HFFc6 (cell line): ENCODE data around the gene ELMO2. TPM values are rescaled to one million over a fixed set of nuclear protein-coding genes. Genes with fewer than 3 reads are reported as not detected.

Experiments
- DNase-seq: peaks from one replicate; pipeline ENCODE4 v3.0.0-alpha.2; 2018
- H3K27ac Mint-ChIP-seq: 2 replicates; pipeline ENCODE4 v1.8.0; 2020; ENCODE audit warnings: mild to moderate bottlenecking, mixed read lengths
- H3K27me3 Mint-ChIP-seq: 2 replicates; pipeline ENCODE4 v1.8.0; 2021; ENCODE audit warnings: mild to moderate bottlenecking, moderate library complexity, mixed read lengths; ENCODE audit not compliant: insufficient read depth
- H3K36me3 Mint-ChIP-seq: 2 replicates; pipeline ENCODE4 v1.8.0; 2021; ENCODE audit warnings: low read depth, mixed read lengths
- H3K4me1 Mint-ChIP-seq: 2 replicates; pipeline ENCODE4 v1.8.0; 2020; ENCODE audit warnings: low read depth, mixed read lengths
- H3K4me3 Mint-ChIP-seq: 2 replicates; pipeline ENCODE4 v1.8.0; 2020; ENCODE audit warnings: mild to moderate bottlenecking, moderate library complexity, mixed read lengths
- H3K9me3 Mint-ChIP-seq: 2 replicates; pipeline ENCODE4 v1.8.0; 2020; ENCODE audit warnings: mild to moderate bottlenecking, mixed read lengths
- CTCF ChIP-seq: fragments of 200-600 bp; sonication (generic); IDR thresholded peaks from 2 replicates; pipeline ENCODE4 v1.5.0; 2021; ENCODE audit warnings: antibody characterized with exemption, mild to moderate bottlenecking
- total RNA-seq, 6 experiments: library from RNA; stranded (reverse); fragmentation: NEBNext Ultra II Directional; extraction: Animal tissue kit (Norgen Biotek cat#: 25700); gene quantifications; 2 replicates in 1 of 6; 3 replicates in 5 of 6; pipeline ENCODE4 v1.2.3, GENCODE V29; 2021

The ELMO2 gene
- total RNA-seq, 6 experiments from 2014 or later: 39.3 to 48.0 (median 44.3) TPM

- Mint-ChIP-seq H3K4me3 (no peak overlapping the region), H3K36me3 (no peaks in the 10 kb centered on the region), H3K27me3 (peaks cover 28% of the 10 kb centered on the region), H3K4me1 (no peaks in the 10 kb centered on the region), H3K27ac (no peak overlapping the region), H3K9me3 (no peaks in the 10 kb centered on the region)
- DNase-seq: no peak
- no peak for TF ChIP-seq CTCF
Observed at GRCh38 chr20:46435146-46435545, 28.7 kb upstream of the ELMO2 start.

- H3K27me3 Mint-ChIP-seq: peaks cover 25% of the 10 kb centered on the region
- H3K27ac Mint-ChIP-seq: no peak overlapping the region
- H3K4me3 Mint-ChIP-seq: no peak overlapping the region
- H3K9me3 Mint-ChIP-seq: no peaks in the 10 kb centered on the region
- no peak for DNase-seq
- no peak for TF ChIP-seq CTCF
- H3K4me1 Mint-ChIP-seq: no peaks in the 10 kb centered on the region
- H3K36me3 Mint-ChIP-seq: no peaks in the 10 kb centered on the region
Observed at GRCh38 chr20:46434597-46434996, 28.2 kb upstream of the ELMO2 start.

GRCh38 chr20:46433051-46433450, 26.6 kb upstream of the ELMO2 start:
- H3K4me3 Mint-ChIP-seq: no peak overlapping the region
- TF ChIP-seq CTCF: no peak
- H3K27me3 Mint-ChIP-seq: peaks cover 20% of the 10 kb centered on the region
- H3K36me3 Mint-ChIP-seq: no peaks in the 10 kb centered on the region
- H3K9me3 Mint-ChIP-seq: no peaks in the 10 kb centered on the region
- DNase-seq: no peak
- H3K27ac Mint-ChIP-seq: no peak overlapping the region
- H3K4me1 Mint-ChIP-seq: no peaks in the 10 kb centered on the region

- no peak for DNase-seq
- no peak for TF ChIP-seq CTCF
- Mint-ChIP-seq H3K4me3 (no peak overlapping the region), H3K4me1 (no peaks in the 10 kb centered on the region), H3K9me3 (no peaks in the 10 kb centered on the region), H3K27me3 (peaks cover 14% of the 10 kb centered on the region), H3K36me3 (no peaks in the 10 kb centered on the region), H3K27ac (no peak overlapping the region)
Observed at GRCh38 chr20:46430921-46431712, 24.7 kb upstream of the ELMO2 start.

- no peak for DNase-seq
- Mint-ChIP-seq H3K4me1 (no peaks in the 10 kb centered on the region), H3K4me3 (no peak overlapping the region), H3K27ac (no peak overlapping the region), H3K9me3 (no peaks in the 10 kb centered on the region), H3K36me3 (no peaks in the 10 kb centered on the region), H3K27me3 (peaks cover 17% of the 10 kb centered on the region)
- no peak for TF ChIP-seq CTCF
Observed at GRCh38 chr20:46427384-46427783, 21.0 kb upstream of the ELMO2 start.
